BJ (cell line): ENCODE results near the gene TYMP. TPM values are rescaled to one million over a fixed set of nuclear protein-coding genes. Genes with fewer than 3 reads are reported as not detected.

Experiments used
- CTCF ChIA-PET: fragments of 350-600 bp; formaldehyde crosslinking; extraction: SDS; loops from one replicate; lab custom pipeline; 2021; ENCODE audit warnings: antibody characterized with exemption, inconsistent platforms; lab: Yijun Ruan, JAX
- POLR2A ChIA-PET: fragments of 300-600 bp; sonication (Branson Sonifier 250); formaldehyde crosslinking; extraction: SDS; loops from one replicate; lab custom pipeline; 2021; ENCODE audit warnings: antibody characterized with exemption; lab: Charles Lee
- DNase-seq: peaks from one replicate; pipeline ENCODE4 v3.0.0-alpha.2; 2011; ENCODE audit warnings: low read depth
- H3K27me3 ChIP-seq: 2 replicates; pipeline ENCODE4 v1.6.0; 2011; ENCODE audit warnings: low read length; ENCODE audit not compliant: control insufficient read depth, insufficient read depth
- H3K36me3 ChIP-seq: 2 replicates; pipeline ENCODE4 v1.5.1; 2011; ENCODE audit warnings: low read length; ENCODE audit not compliant: control insufficient read depth, insufficient read depth
- H3K4me3 ChIP-seq: 2 replicates; pipeline ENCODE4 v1.5.1; 2011; ENCODE audit warnings: low read depth, mild to moderate bottlenecking, control low read depth, low read length
- CTCF ChIP-seq: IDR thresholded peaks from 2 replicates; pipeline ENCODE4 v1.5.1; 2011; ENCODE audit warnings: low read depth, mild to moderate bottlenecking, control low read depth, inconsistent platforms, low read length, moderate library complexity; ENCODE audit not compliant: insufficient read depth
- polyA plus RNA-seq: library from polyadenylated mRNA; depleted of rRNA; stranded (reverse); fragments of >200 nt; gene quantifications from 2 replicates; pipeline ENCODE4 v1.2.3, GENCODE V29; 2011

Gene TYMP
- polyA plus RNA-seq, 1 experiment: 20.6 TPM

GRCh38 chr22:50569896-50570535, 40.2 kb upstream of the TYMP start:
- no peak overlapping the region for H3K4me3 ChIP-seq
- DNase-seq: no peak
- peaks cover 1% of the 10 kb centered on the region; the same call in 1 of the 2 replicates for H3K36me3 ChIP-seq
- no peak for TF ChIP-seq CTCF
- ChIA-PET CTCF (interaction anchor here (1.6 to 1.7 kb wide), 2 partner anchors 43 to 44 kb away, joined by 3 to 8 read pairs; partner anchors contain the start of gene SCO2), POLR2A (no interaction called here)
- H3K27me3 ChIP-seq: no peaks in the 10 kb centered on the region

GRCh38 chr22:50569041-50569459, 39.2 kb upstream of the TYMP start:
- H3K4me3 ChIP-seq: no peak overlapping the region
- DNase-seq: no peak
- TF ChIP-seq CTCF: no peak
- H3K27me3 ChIP-seq: 0 out of 2 replicates have a peak, but pooled peaks cover 1% of the 10 kb centered on the region
- H3K36me3 ChIP-seq: peaks cover 1% of the 10 kb centered on the region; the same call in 1 of the 2 replicates
- CTCF ChIA-PET: interaction anchor here (0.9 to 1.7 kb wide), 4 partner anchors 8 to 43 kb away, joined by 3 to 8 read pairs (median 4); partner anchors contain the start of gene SCO2
- POLR2A ChIA-PET: no interaction called here

- ChIA-PET POLR2A (no interaction called here), CTCF (interaction anchor here (0.9 to 1.7 kb wide), 4 partner anchors 9 to 43 kb away, joined by 3 to 8 read pairs (median 4); partner anchors contain the start of gene SCO2)
- TF ChIP-seq CTCF: no peak
- Histone ChIP-seq H3K36me3 (peaks cover 1% of the 10 kb centered on the region; the same call in 1 of the 2 replicates), H3K4me3 (no peak overlapping the region), H3K27me3 (0 out of 2 replicates have a peak, but pooled peaks cover 1% of the 10 kb centered on the region)
- DNase-seq: no peak
These were observed 38.8 kb upstream of the TYMP start for GRCh38 chr22:50568626-50569025.

- H3K4me3 ChIP-seq: no peak overlapping the region
- no peak for DNase-seq
- peaks cover 1% of the 10 kb centered on the region; the same call in 1 of the 2 replicates for H3K36me3 ChIP-seq
- POLR2A ChIA-PET: no interaction called here
- CTCF ChIA-PET: no interaction called here
- 0 out of 2 replicates have a peak, but pooled peaks cover 1% of the 10 kb centered on the region for H3K27me3 ChIP-seq
- no peak for TF ChIP-seq CTCF
These were observed 38.0 kb upstream of the TYMP start for GRCh38 chr22:50567721-50568252.

- ChIA-PET POLR2A (no interaction called here), CTCF (interaction anchor here (1.2 to 2.8 kb wide), 8 partner anchors 8 to 132 kb away, joined by 3 to 18 read pairs (median 7); partner anchors contain the start of genes KLHDC7B, SCO2 and TYMP)
- no peak for TF ChIP-seq CTCF
- H3K27me3 ChIP-seq: peaks cover 5% of the 10 kb centered on the region; the same call in 1 of the 2 replicates
- peaks cover 1% of the 10 kb centered on the region; the same call in 1 of the 2 replicates for H3K36me3 ChIP-seq
- no peak overlapping the region for H3K4me3 ChIP-seq
- no peak for DNase-seq
These were observed 34.5 kb upstream of the TYMP start for GRCh38 chr22:50564289-50564688.
